Sigmoid colon (tissue), 4 donors: Measurements from ENCODE around the gene KCNE2.
"Not testable (repeated sequence)": the region's sequence is repeated elsewhere in the genome, so short reads cannot be mapped to it uniquely, and the experiment has no call there.

Experiments used
- CTCF ChIP-seq, 4 experiments: fragments of 450-650 bp in 3 of 4; fragments of 200-600 bp in 1 of 4; IDR thresholded peaks; one replicate each; pipeline ENCODE4 v1.5.1; 2016 to 2019; ENCODE audit warnings: antibody characterized with exemption in 4 of 4, mild to moderate bottlenecking in 3 of 4, moderate library complexity in 2 of 4
- EP300 ChIP-seq, 4 donors: sonication (generic); formaldehyde crosslinking; IDR thresholded peaks; one replicate each; pipeline ENCODE4 v1.6.1; 2017; ENCODE audit warnings: antibody characterized with exemption in 4 of 4
- POLR2AphosphoS5 ChIP-seq, 4 donors: sonication (generic); formaldehyde crosslinking; IDR thresholded peaks; one replicate each; pipeline ENCODE4 v1.6.1; 2017; ENCODE audit warnings: antibody characterized with exemption in 4 of 4

- not testable (repeated sequence) for TF ChIP-seq POLR2AphosphoS5, CTCF, EP300 (IDR thresholded peaks at IDR 0.05)
Observed at GRCh38 chr21:34400522-34400921, 36.7 kb downstream of the KCNE2 start.
